Body of pancreas (tissue), 4 donors: ENCODE measurements around the gene CAV1. TPM values are rescaled to one million over a fixed set of nuclear protein-coding genes. Genes with fewer than 3 reads are reported as not detected.

ENCODE experiments used
- ATAC-seq: fragments of 150-250 bp; one replicate; pipeline ENCODE4 v1.9.1; 2016
- DNase-seq, 4 donors: peaks; one replicate each; pipeline ENCODE4 v3.0.0-alpha.2; 2019
- H3K27ac ChIP-seq, 4 donors: fragments of 200-600 bp; sonication (generic); 1 replicate in 3 of 4; 2 replicates in 1 of 4; pipeline versions ENCODE4 v1.5.1 to v1.6.1; 2016 to 2019; ENCODE audit warnings: mild to moderate bottlenecking in 1 of 4, mixed read lengths in 1 of 4, moderate library complexity in 1 of 4
- H3K27me3 ChIP-seq, 2 donors: fragments of 200-600 bp; sonication (generic); one replicate each; pipeline ENCODE4 v1.6.0; 2016; ENCODE audit warnings: mild to moderate bottlenecking in 1 of 2
- H3K36me3 ChIP-seq, 2 donors: fragments of 200-600 bp; sonication (generic); replicated peaks in 1 of 2; 2 replicates each; pipeline ENCODE4 v1.5.1; 2016; ENCODE audit warnings: low read depth in 2 of 2; ENCODE audit not compliant: insufficient read depth in 1 of 2
- H3K4me1 ChIP-seq: fragments of 200-600 bp; sonication (generic); one replicate; pipeline ENCODE4 v1.6.0; 2016
- H3K4me3 ChIP-seq, 2 donors: fragments of 200-600 bp; sonication (generic); 1 replicate in 1 of 2; 2 replicates in 1 of 2; pipeline ENCODE4 v1.5.1; 2016 to 2019
- H3K9me3 ChIP-seq, 3 donors: fragments of 200-600 bp; sonication (generic); 1 replicate in 2 of 3; 2 replicates in 1 of 3; pipeline ENCODE4 v1.5.1; 2016
- CTCF ChIP-seq, 7 experiments: fragments of 450-650 bp in 4 of 7; fragments of 200-600 bp in 3 of 7; sonication (generic) in 3 of 7; IDR thresholded peaks; one replicate each; pipeline ENCODE4 v1.5.1; 2016 to 2019; ENCODE audit warnings: antibody characterized with exemption in 7 of 7
- POLR2A ChIP-seq, 3 donors: fragments of 450-650 bp; IDR thresholded peaks; one replicate each; pipeline ENCODE4 v1.6.1; 2016; ENCODE audit warnings: antibody characterized with exemption in 3 of 3, mild to moderate bottlenecking in 2 of 3
- WGBS, 2 donors: methylation state at CpG; one replicate each; pipeline ENCODE4 v1.1.5; 2017; 5-methylcytosine and 5-hydroxymethylcytosine counted together
- intact Hi-C: fragments of 100-400 bp; cut with DNase I; formaldehyde crosslinking; loops from one replicate; pipeline ENCODE4 v1.15.1; 2023
- total RNA-seq, 2 donors: library from RNA; depleted of rRNA; stranded (reverse); fragments of >200 nt; gene quantifications; one replicate each; pipeline ENCODE4 v1.1.0, GENCODE V29; 2016

The CAV1 gene
- total RNA-seq, 2 donors from 2014 or later: 28.5 to 32.6 TPM

GRCh38 chr7:116540743-116541142 lies 15.9 kb downstream of the CAV1 start:
- no peaks in the 10 kb centered on the region for H3K9me3 ChIP-seq
- H3K4me1 ChIP-seq: no peaks in the 10 kb centered on the region
- TF ChIP-seq POLR2A (IDR thresholded peaks at IDR 0.05) (no peak), CTCF (IDR thresholded peaks at IDR 0.05) (no peak)

GRCh38 chr7:116541951-116542350 lies 17.1 kb downstream of the CAV1 start:
- Histone ChIP-seq H3K4me3 (no peak overlapping the region), H3K9me3 (no peaks in the 10 kb centered on the region), H3K36me3 (no peaks in the 10 kb centered on the region), H3K27me3 (no peaks in the 10 kb centered on the region), H3K4me1 (no peaks in the 10 kb centered on the region), H3K27ac (no peak overlapping the region)
- no peak for ATAC-seq
- intact Hi-C loops: no loop called here
- DNase-seq: no peak
- TF ChIP-seq CTCF (IDR thresholded peaks at IDR 0.05): no peak
- no peak for TF ChIP-seq POLR2A (IDR thresholded peaks at IDR 0.05)
- 68 to 85% methylated on average over 3 of the region's 3 CpGs for WGBS, 2 donors

More at GRCh38 chr7:116540743-116541142, 15.9 kb downstream of the CAV1 start:
- DNase-seq: no peak
- no peak overlapping the region for H3K27ac ChIP-seq
- intact Hi-C loops: no loop called here
- no peaks in the 10 kb centered on the region for H3K27me3 ChIP-seq
- no peak for ATAC-seq
- H3K36me3 ChIP-seq: no peaks in the 10 kb centered on the region
- no peak overlapping the region for H3K4me3 ChIP-seq

- no peak overlapping the region for H3K4me3 ChIP-seq
- H3K9me3 ChIP-seq: no peaks in the 10 kb centered on the region
- intact Hi-C loops: no loop called here
- DNase-seq (no peak), ATAC-seq (no peak)
- no peaks in the 10 kb centered on the region for H3K4me1 ChIP-seq
- H3K27ac ChIP-seq: no peak overlapping the region
- no peaks in the 10 kb centered on the region for H3K27me3 ChIP-seq
- H3K36me3 ChIP-seq: no peaks in the 10 kb centered on the region
- TF ChIP-seq CTCF (IDR thresholded peaks at IDR 0.05) (no peak), POLR2A (IDR thresholded peaks at IDR 0.05) (no peak)
- WGBS, 2 donors: 87 to 91% methylated on average over 2 of the region's 2 CpGs
Measured at GRCh38 chr7:116542618-116543017, 17.8 kb downstream of the CAV1 start.

GRCh38 chr7:116543664-116544063 lies 18.8 kb downstream of the CAV1 start:
- no peak overlapping the region for H3K27ac ChIP-seq
- no peak for ATAC-seq
- H3K4me3 ChIP-seq: no peak overlapping the region
- 68 to 71% methylated on average over 2 of the region's 2 CpGs for WGBS, 2 donors
- intact Hi-C loops: no loop called here
- no peaks in the 10 kb centered on the region for H3K9me3 ChIP-seq
- DNase-seq: no peak
- no peaks in the 10 kb centered on the region for H3K36me3 ChIP-seq
- no peaks in the 10 kb centered on the region for H3K4me1 ChIP-seq
- TF ChIP-seq CTCF (IDR thresholded peaks at IDR 0.05): no peak
- TF ChIP-seq POLR2A (IDR thresholded peaks at IDR 0.05): no peak
- H3K27me3 ChIP-seq: no peaks in the 10 kb centered on the region

GRCh38 chr7:116544487-116544886 lies 19.7 kb downstream of the CAV1 start:
- TF ChIP-seq CTCF (IDR thresholded peaks at IDR 0.05) (no peak), POLR2A (IDR thresholded peaks at IDR 0.05) (no peak)
- Histone ChIP-seq H3K27me3 (no peaks in the 10 kb centered on the region), H3K36me3 (no peaks in the 10 kb centered on the region), H3K4me1 (no peaks in the 10 kb centered on the region), H3K9me3 (no peaks in the 10 kb centered on the region), H3K4me3 (no peak overlapping the region), H3K27ac (no peak overlapping the region)
- no peak for DNase-seq
- no peak for ATAC-seq
- intact Hi-C loops: no loop called here
- 86 to 92% methylated on average over 1 of the region's 1 CpG for WGBS, 2 donors
